ENCODE results near the gene ARCN1. TPM values are rescaled to one million over a fixed set of nuclear protein-coding genes. Genes with fewer than 3 reads are reported as not detected.

ARCN1 gene
- total RNA-seq, 2 experiments from 2014 or later, result 141 to 150 TPM

DNA sequence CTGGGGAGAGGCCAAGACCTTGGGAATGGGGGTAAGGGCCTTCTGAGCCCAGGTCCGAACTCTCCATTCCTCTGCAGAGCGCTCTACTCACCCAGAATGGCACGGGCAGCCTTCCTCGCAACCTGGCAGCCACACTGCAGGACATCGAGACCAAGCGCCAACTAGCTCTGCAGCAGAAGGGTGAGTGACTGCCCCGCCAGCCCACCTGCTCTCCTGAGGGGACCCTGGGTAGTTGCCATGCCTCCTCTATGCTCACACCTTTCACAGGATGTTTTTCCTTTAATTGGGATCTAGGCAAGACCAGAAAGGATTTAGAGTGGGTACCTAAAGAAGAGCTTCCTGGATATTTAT, 71.8 kb downstream of the ARCN1 start:
- H3K36me3 Mint-ChIP-seq, result peaks cover 2% of the 10 kb centered on the region

DNA sequence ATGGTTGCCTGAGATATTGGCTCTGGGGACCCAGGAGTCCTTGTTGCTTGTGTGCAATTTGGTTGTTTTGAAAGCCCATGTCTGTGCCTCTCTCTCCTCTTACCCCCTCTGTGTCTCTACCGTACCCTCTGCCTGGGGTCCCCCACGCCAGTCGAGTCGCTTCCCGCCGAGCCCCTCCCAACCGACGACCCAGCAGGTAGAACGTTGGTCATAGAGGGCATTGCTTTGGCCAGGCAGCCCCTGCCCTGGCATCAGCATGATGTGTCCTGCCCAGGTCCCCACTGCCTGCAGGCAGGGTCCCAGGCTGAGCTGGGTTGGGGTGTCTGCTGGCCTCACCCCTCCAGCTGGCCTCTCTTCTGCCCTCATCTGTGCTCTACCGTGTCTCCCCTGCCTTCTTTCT, 72.3 kb downstream of the ARCN1 start:
- H3K27me3 Mint-ChIP-seq, result no peaks in the 10 kb centered on the region
- H3K36me3 Mint-ChIP-seq, result peaks cover 2% of the 10 kb centered on the region
- H3K27ac Mint-ChIP-seq, result no peak overlapping the region
- no peak for DNase-seq
- no peaks in the 10 kb centered on the region for H3K4me1 Mint-ChIP-seq
- no peaks in the 10 kb centered on the region for H3K9me3 Mint-ChIP-seq
- H3K4me3 Mint-ChIP-seq, result no peak overlapping the region

More for the DNA sequence above, 71.8 kb downstream of the ARCN1 start:
- H3K27me3 Mint-ChIP-seq, result no peaks in the 10 kb centered on the region
- H3K4me1 Mint-ChIP-seq, result no peaks in the 10 kb centered on the region
- no peaks in the 10 kb centered on the region for H3K9me3 Mint-ChIP-seq
- no peak overlapping the region for H3K4me3 Mint-ChIP-seq
- no peak for DNase-seq
- no peak overlapping the region for H3K27ac Mint-ChIP-seq

DNA sequence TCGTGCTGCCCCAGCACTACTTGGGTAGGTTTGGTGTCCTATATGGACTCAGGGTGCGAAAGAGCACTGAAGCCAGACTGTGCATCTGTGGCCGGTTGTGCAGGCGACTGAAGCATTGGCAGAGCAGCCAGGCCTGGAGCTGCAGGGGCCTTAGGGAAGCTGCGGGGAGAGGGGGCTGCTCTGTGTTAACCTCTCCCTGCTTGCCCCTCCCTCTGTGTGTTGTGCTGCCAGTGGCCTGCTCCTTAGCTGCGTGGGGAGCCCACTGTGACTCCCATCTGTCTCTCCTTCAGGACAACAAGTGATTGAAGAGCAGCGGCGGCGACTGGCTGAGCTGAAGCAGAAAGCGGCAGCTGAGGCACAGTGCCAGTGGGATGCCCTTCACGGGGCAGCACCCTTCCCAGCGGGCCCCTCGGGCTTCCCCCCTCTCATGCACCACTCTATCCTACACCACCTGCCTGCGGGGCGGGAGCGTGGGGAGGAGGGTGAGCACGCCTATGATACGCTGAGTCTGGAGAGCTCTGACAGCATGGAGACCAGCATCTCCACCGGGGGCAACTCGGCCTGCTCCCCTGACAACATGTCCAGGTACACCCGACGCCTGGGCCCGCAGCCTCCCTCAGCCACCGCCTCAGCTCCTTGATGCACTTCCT, 73.0 kb downstream of the ARCN1 start:
- DNase-seq, result no peak
- Mint-ChIP-seq H3K9me3 (no peaks in the 10 kb centered on the region), H3K4me1 (no peaks in the 10 kb centered on the region), H3K4me3 (no peak overlapping the region), H3K36me3 (peaks cover 2% of the 10 kb centered on the region), H3K27ac (no peak overlapping the region), H3K27me3 (no peaks in the 10 kb centered on the region)

DNA sequence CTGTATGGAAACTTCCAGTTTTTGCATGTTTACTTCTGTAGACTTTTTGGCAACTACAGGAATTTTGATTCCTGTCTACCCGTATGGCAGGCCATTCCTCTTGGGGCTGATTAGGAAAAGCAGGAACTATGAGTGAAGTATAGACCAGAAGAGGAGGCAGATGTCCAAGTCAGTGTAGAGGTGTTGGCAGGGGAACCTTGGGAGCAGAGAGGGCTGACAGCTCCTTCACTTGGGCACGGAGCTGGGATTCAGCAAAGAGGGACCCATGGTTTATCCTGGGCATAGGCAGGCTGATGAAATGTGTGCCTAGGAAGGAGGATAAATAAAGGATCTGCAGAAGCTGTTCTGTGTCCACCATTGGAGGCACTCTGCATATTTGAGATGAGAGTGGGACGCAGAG, 74.2 kb downstream of the ARCN1 start:
- H3K27ac Mint-ChIP-seq, result no peak overlapping the region
- no peak overlapping the region for H3K4me3 Mint-ChIP-seq
- DNase-seq, result no peak
- no peaks in the 10 kb centered on the region for H3K27me3 Mint-ChIP-seq
- H3K4me1 Mint-ChIP-seq, result no peaks in the 10 kb centered on the region
- H3K36me3 Mint-ChIP-seq, result peaks cover 2% of the 10 kb centered on the region
- no peaks in the 10 kb centered on the region for H3K9me3 Mint-ChIP-seq

DNA sequence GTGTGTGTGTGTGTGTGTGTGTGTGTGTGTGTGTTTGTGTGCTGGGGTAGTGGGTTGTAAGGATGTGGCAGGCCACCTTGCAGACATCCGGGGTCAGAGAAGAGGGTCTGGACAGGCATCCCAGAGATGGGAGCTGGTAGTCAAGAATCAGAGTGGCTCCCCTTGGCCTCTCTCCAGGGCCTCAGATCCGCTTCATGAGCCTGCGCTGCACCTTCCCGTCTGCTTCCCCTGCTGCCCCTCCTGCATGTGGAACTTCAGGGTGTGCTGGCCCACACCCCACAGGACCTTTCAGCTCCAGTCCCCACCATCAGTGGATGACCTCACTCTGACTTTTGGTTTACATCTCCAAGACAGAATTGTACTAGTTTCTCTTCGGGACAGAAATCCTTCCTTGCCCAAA, 76.1 kb downstream of the ARCN1 start:
- Mint-ChIP-seq H3K4me1 (peaks cover 6% of the 10 kb centered on the region), H3K27me3 (no peaks in the 10 kb centered on the region), H3K9me3 (no peaks in the 10 kb centered on the region), H3K36me3 (peaks cover 2% of the 10 kb centered on the region), H3K27ac (no peak overlapping the region), H3K4me3 (no peak overlapping the region)
- DNase-seq, result no peak

DNA sequence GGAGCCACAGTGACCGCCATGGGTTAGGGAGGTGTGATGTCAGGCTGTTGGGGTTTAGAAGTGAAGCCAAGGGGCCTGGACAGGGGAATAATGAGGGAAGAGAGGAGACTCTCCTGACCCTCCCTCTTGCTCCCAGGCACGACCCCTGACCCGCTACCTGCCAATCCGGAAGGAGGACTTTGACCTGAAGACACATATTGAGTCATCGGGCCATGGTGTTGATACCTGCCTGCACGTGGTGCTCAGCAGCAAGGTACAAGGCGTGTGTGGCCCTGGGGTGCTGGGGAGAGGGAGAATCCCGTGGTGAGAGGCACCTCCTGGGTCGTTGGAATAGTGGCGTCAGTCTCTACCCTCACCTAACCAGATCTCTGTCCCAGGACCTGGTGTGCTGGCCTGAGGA, 77.7 kb downstream of the ARCN1 start:
- Mint-ChIP-seq H3K4me3 (no peak overlapping the region), H3K9me3 (no peaks in the 10 kb centered on the region), H3K4me1 (peaks cover 6% of the 10 kb centered on the region), H3K27me3 (no peaks in the 10 kb centered on the region), H3K27ac (no peak overlapping the region), H3K36me3 (peaks cover under 1% of the 10 kb centered on the region)
- DNase-seq, result no peak

DNA sequence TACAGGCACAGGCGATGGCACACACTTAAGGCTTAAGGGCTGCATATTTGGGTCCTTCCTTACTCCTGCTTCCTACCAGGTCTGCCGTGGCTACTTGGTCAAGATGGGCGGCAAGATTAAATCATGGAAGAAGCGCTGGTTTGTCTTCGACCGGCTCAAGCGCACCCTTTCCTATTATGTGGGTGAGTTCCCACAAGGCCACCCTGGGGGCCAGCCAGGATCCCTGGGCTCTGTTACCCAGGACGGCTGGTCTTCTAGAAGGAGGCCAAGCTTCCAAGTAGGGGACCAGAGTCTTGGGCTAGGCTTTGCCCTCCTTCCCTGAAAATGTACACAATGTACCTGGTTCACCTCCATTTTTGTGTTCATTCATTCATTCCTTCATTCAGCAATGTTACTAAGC, 78.2 kb downstream of the ARCN1 start:
- H3K4me1 Mint-ChIP-seq, result peaks cover 6% of the 10 kb centered on the region
- H3K4me3 Mint-ChIP-seq, result no peak overlapping the region
- no peaks in the 10 kb centered on the region for H3K9me3 Mint-ChIP-seq
- no peak overlapping the region for H3K27ac Mint-ChIP-seq
- H3K36me3 Mint-ChIP-seq, result no peaks in the 10 kb centered on the region
- DNase-seq, result no peak
- H3K27me3 Mint-ChIP-seq, result no peaks in the 10 kb centered on the region

DNA sequence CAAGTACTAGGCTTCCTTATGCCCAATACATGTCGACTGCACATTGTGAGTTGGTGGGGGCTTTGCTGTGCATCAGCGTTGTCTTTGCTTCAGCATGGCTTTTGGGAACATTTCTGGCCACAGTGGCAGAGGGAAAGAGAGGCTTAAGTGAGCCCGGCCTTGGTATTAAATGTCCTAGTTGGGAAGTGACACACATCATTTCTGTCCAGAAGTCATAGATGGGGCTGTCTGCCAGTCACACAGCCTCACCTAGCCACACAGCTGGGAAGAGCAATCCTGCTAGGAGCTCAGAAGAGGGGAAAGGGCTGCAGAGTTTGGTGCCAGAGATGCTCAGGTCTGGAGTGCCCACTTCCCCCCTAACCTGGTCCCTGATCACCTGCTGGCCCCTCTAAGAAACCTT, 79.6 kb downstream of the ARCN1 start:
- no peak for DNase-seq
- Mint-ChIP-seq H3K36me3 (no peaks in the 10 kb centered on the region), H3K9me3 (no peaks in the 10 kb centered on the region), H3K4me3 (no peak overlapping the region), H3K27me3 (no peaks in the 10 kb centered on the region), H3K4me1 (peaks cover 6% of the 10 kb centered on the region), H3K27ac (no peak overlapping the region)

Other genes with a start within 250 kb of the ARCN1 start
- gene CD3D, start 229.7 kb upstream of the ARCN1 start, total RNA-seq, result 100 to 1,000 TPM; 341 to 350 TPM
- gene CD3G, start 228.1 kb upstream of the ARCN1 start, total RNA-seq, result 100 to 1,000 TPM; 133 to 142 TPM
- 10 to 100 TPM; 55.0 to 56.3 TPM for gene UBE4A, start 212.8 kb upstream of the ARCN1 start, total RNA-seq
- gene ATP5MG, start 170.8 kb upstream of the ARCN1 start, total RNA-seq, result 100 to 1,000 TPM; 246 to 264 TPM
- gene KMT2A, start 135.9 kb upstream of the ARCN1 start, total RNA-seq, result 10 to 100 TPM; 55.8 to 58.9 TPM
- gene TTC36, start 44.9 kb upstream of the ARCN1 start, total RNA-seq, result under 1 TPM; 0.42 to 0.62 TPM
- 10 to 100 TPM; 14.2 to 14.7 TPM for gene TMEM25, start 41.2 kb upstream of the ARCN1 start, total RNA-seq
- gene IFT46, start 6.5 kb upstream of the ARCN1 start, total RNA-seq, result 10 to 100 TPM; 22.2 to 24.1 TPM
- gene PHLDB1, start 35.2 kb downstream of the ARCN1 start, total RNA-seq, result 1 to 10 TPM; 2.9 to 3.0 TPM
- not detected for gene TREH, start 107.2 kb downstream of the ARCN1 start, total RNA-seq
- gene DDX6, start 218.8 kb downstream of the ARCN1 start, total RNA-seq, result 100 to 1,000 TPM; 148 to 150 TPM